ENCODE measurements around the gene DPYD. TPM values are rescaled to one million over a fixed set of nuclear protein-coding genes. Genes with fewer than 3 reads are reported as not detected.
A peak's percentile ranks its signal among the peaks of the same experiment; 100 is the strongest.

Gene DPYD
- total and polyA plus RNA-seq, 10 of the 15 experiments (the other 5 are each of a cell fraction or from before 2014, with no cell fraction given) = 5.7 to 23.8 (median 10.2) TPM

- no peak for TF ChIP-seq ZBTB11 (CRISPR knock-in tag; IDR thresholded peaks at IDR 0.05)
- no peak for TF ChIP-seq PRDM15 (CRISPR knock-in tag; IDR thresholded peaks at IDR 0.05)
- no peak for TF ChIP-seq MTA3 (IDR thresholded peaks at IDR 0.05; ENCODE audit: borderline replicate concordance, low read length)
- no peak for TF ChIP-seq PKNOX1 (IDR thresholded peaks at IDR 0.05)
- no peak for TF ChIP-seq SIN3A (IDR thresholded peaks at IDR 0.05; ENCODE audit: low read depth, low read length)
- TF ChIP-seq CHD1 (IDR thresholded peaks at IDR 0.05; ENCODE audit: low read depth, low read length) = no peak
- TF ChIP-seq NR2C1 (IDR thresholded peaks at IDR 0.05) = no peak
- peak in 1 of 2 experiments; percentile 46; a peak in 2 of 4 replicates for TF ChIP-seq EP300 (IDR thresholded peaks at IDR 0.05; ENCODE audit: borderline replicate concordance in 1 of 2, control insufficient read depth in 1 of 2, low read depth in 2 of 2, low read length in 2 of 2)
- no peak for TF ChIP-seq HSF1 (IDR thresholded peaks at IDR 0.05; ENCODE audit: low read depth, low read length)
Observed at GRCh38 chr1:97791251-97791650, 129.6 kb downstream of the DPYD start (continued).

Data from GM12878 (cell line).